Neural cell (in vitro differentiated cells): ENCODE results near the gene MICU1.

ENCODE experiments used
- CTCF ChIP-seq: fragments of 450-650 bp; IDR thresholded peaks from 2 replicates; pipeline ENCODE4 v1.5.1; 2014; ENCODE audit warnings: antibody characterized with exemption, mild to moderate bottlenecking, moderate library complexity; ENCODE audit not compliant: poor library complexity, severe bottlenecking
- EZH2 ChIP-seq: fragments of 200-600, 300-800 bp; shearing (Covaris generic), sonication (generic); IDR thresholded peaks from 2 replicates; pipeline ENCODE4 v1.6.1; 2014; ENCODE audit warnings: antibody characterized with exemption, low read length, borderline replicate concordance, mild to moderate bottlenecking; ENCODE audit not compliant: insufficient read depth, poor library complexity, severe bottlenecking
- MXI1 ChIP-seq: fragments of 450-650 bp; conservative IDR thresholded peaks from 2 replicates; pipeline ENCODE4 v1.6.1; 2014; ENCODE audit warnings: antibody characterized with exemption, mild to moderate bottlenecking; ENCODE audit not compliant: poor library complexity, severe bottlenecking
- POLR2AphosphoS5 ChIP-seq: IDR thresholded peaks from 2 replicates; pipeline ENCODE4 v1.6.1; 2012
- RAD21 ChIP-seq: fragments of 450-650 bp; conservative IDR thresholded peaks from 2 replicates; pipeline ENCODE4 v1.6.1; 2014; ENCODE audit warnings: antibody characterized with exemption, mild to moderate bottlenecking, moderate library complexity
- SMC3 ChIP-seq: fragments of 450-650 bp; conservative IDR thresholded peaks from 2 replicates; pipeline ENCODE4 v1.6.1; 2014; ENCODE audit warnings: antibody characterized with exemption, mild to moderate bottlenecking, moderate library complexity; ENCODE audit not compliant: poor library complexity
- TAF1 ChIP-seq: IDR thresholded peaks from 2 replicates; pipeline ENCODE4 v1.6.1; 2012; ENCODE audit warnings: low read depth
- TF ChIP-seq, protein P1 (sequence below): IDR thresholded peaks from 2 replicates; pipeline ENCODE4 v1.6.1; 2012; ENCODE audit warnings: borderline replicate concordance

DNA sequence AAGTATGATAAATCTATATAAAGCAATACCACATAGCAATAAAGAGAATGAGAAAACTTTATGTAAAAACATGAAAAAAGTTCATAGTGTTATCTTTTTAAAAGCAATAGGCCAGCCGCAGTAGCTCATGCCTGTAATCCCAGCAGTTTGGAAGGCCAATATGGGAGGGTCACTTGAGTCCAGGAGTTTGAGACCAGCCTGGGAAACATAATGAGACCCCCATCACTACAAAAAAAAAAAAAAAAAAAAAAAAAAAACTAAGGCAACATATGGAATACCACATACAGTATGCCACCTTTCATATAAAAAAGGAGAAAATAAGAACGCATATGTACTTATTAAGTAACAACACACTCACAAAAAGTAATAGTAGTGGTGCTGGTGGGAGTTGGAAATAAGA is 52.8 kb downstream of the MICU1 start:
- TF ChIP-seq CTCF = no peak
- TF ChIP-seq SMC3 = no peak
- TF ChIP-seq MXI1 = no peak
- TF ChIP-seq TAF1 = no peak
- TF ChIP-seq POLR2AphosphoS5 = no peak
- TF ChIP-seq RAD21 = no peak
- no peak for TF ChIP-seq EZH2
- TF ChIP-seq, protein P1, sequence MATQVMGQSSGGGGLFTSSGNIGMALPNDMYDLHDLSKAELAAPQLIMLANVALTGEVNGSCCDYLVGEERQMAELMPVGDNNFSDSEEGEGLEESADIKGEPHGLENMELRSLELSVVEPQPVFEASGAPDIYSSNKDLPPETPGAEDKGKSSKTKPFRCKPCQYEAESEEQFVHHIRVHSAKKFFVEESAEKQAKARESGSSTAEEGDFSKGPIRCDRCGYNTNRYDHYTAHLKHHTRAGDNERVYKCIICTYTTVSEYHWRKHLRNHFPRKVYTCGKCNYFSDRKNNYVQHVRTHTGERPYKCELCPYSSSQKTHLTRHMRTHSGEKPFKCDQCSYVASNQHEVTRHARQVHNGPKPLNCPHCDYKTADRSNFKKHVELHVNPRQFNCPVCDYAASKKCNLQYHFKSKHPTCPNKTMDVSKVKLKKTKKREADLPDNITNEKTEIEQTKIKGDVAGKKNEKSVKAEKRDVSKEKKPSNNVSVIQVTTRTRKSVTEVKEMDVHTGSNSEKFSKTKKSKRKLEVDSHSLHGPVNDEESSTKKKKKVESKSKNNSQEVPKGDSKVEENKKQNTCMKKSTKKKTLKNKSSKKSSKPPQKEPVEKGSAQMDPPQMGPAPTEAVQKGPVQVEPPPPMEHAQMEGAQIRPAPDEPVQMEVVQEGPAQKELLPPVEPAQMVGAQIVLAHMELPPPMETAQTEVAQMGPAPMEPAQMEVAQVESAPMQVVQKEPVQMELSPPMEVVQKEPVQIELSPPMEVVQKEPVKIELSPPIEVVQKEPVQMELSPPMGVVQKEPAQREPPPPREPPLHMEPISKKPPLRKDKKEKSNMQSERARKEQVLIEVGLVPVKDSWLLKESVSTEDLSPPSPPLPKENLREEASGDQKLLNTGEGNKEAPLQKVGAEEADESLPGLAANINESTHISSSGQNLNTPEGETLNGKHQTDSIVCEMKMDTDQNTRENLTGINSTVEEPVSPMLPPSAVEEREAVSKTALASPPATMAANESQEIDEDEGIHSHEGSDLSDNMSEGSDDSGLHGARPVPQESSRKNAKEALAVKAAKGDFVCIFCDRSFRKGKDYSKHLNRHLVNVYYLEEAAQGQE = no peak
